Mucosa of descending colon (tissue), 3 donors: ENCODE results near the gene PRKCD. TPM values are rescaled to one million over a fixed set of nuclear protein-coding genes. Genes with fewer than 3 reads are reported as not detected.

Experiments
- ATAC-seq: fragments of 200-7000 bp; cut with Tn5 transposase; one replicate; pipeline ENCODE4 v1.9.1; 2020; ENCODE audit warnings: mild to moderate bottlenecking, moderate library complexity
- DNase-seq, 3 donors: peaks; one replicate each; pipeline ENCODE4 v3.0.0-alpha.2; 2020
- H3K36me3 ChIP-seq: fragments of 200-600 bp; one replicate; pipeline ENCODE4 v1.8.0; 2021; ENCODE audit warnings: low read depth, mild to moderate bottlenecking
- H3K4me1 ChIP-seq: fragments of 200-600 bp; one replicate; pipeline ENCODE4 v1.8.0; 2021; ENCODE audit warnings: low read depth, mild to moderate bottlenecking
- H3K4me3 ChIP-seq: fragments of 200-600 bp; one replicate; pipeline ENCODE4 v1.8.0; 2021; ENCODE audit warnings: mild to moderate bottlenecking
- H3K9me3 ChIP-seq: fragments of 200-600 bp; one replicate; pipeline ENCODE4 v1.8.0; 2021; ENCODE audit warnings: mild to moderate bottlenecking
- CTCF ChIP-seq: fragments of 200-600 bp; IDR thresholded peaks from one replicate; pipeline ENCODE4 v1.8.0; 2022; ENCODE audit warnings: antibody characterized with exemption, mild to moderate bottlenecking
- intact Hi-C, 2 donors: fragments of 100-400 bp; cut with DNase I in 1 of 2; cut with micrococcal nuclease in 1 of 2; formaldehyde crosslinking; loops; one replicate each; pipeline versions ENCODE4 v1.11.0 to v1.11.1; 2022; cut with DNase I, micrococcal nuclease
- total RNA-seq, 3 donors: library from RNA; stranded (reverse); fragmentation: NEBNext Ultra II Directional in 2 of 3; extraction: Animal tissue kit (Norgen Biotek cat#: 25700) in 2 of 3; gene quantifications; one replicate each; pipeline versions ENCODE4 v1.2.1 to v1.2.4, GENCODE V29; 2021 to 2023
- donor health status: DM: no; HTN: no; CAD: no; lungs with moderate emphysema.
- donor health status: DM: no; HTN: no; CAD: no.
- donor health status: DM: no; HTN: yes; CAD: no.

The PRKCD gene
- total RNA-seq, 3 donors from 2014 or later, result 46.8 to 87.9 (median 83.4) TPM

- DNase-seq (peak in 2 of 3 donors; percentile 57 to 70), ATAC-seq (peak; percentile 82)
- H3K9me3 ChIP-seq, result no peaks in the 10 kb centered on the region
- no peaks in the 10 kb centered on the region for H3K36me3 ChIP-seq
- peak; percentile 95 for TF ChIP-seq CTCF
- intact Hi-C loops, result loop anchor here (1.0 to 5.0 kb wide), 2 partner anchors 82 to 84 kb away; no protein-coding TSS in a partner anchor
- H3K4me1 ChIP-seq, result peaks cover 12% of the 10 kb centered on the region
- no peak overlapping the region for H3K4me3 ChIP-seq
Observed at GRCh38 chr3:53195602-53196574, 34.9 kb downstream of the PRKCD start.

- H3K4me1 ChIP-seq, result peaks cover 9% of the 10 kb centered on the region
- no peaks in the 10 kb centered on the region for H3K36me3 ChIP-seq
- TF ChIP-seq CTCF, result no peak
- no peak overlapping the region for H3K4me3 ChIP-seq
- intact Hi-C loops, result loop anchor here (1.0 to 5.0 kb wide), 2 partner anchors 82 to 84 kb away; no protein-coding TSS in a partner anchor
- no peaks in the 10 kb centered on the region for H3K9me3 ChIP-seq
- DNase-seq (peak in 1 of 3 donors; percentile 56), ATAC-seq (peak; percentile 18)
Observed at GRCh38 chr3:53196575-53197407, 35.8 kb downstream of the PRKCD start.

GRCh38 chr3:53198256-53198977 lies 37.4 kb downstream of the PRKCD start:
- no peak for ATAC-seq
- H3K36me3 ChIP-seq, result no peaks in the 10 kb centered on the region
- H3K4me1 ChIP-seq, result peaks cover 5% of the 10 kb centered on the region
- H3K4me3 ChIP-seq, result no peak overlapping the region
- intact Hi-C loops, result loop anchor here in 1 of 2 donors (5.0 kb wide), 1 partner anchor 86 kb away; no protein-coding TSS in a partner anchor
- no peak for TF ChIP-seq CTCF
- H3K9me3 ChIP-seq, result no peaks in the 10 kb centered on the region
- DNase-seq, result no peak

- DNase-seq (no peak), ATAC-seq (no peak)
- Histone ChIP-seq H3K36me3 (no peaks in the 10 kb centered on the region), H3K4me3 (no peak overlapping the region), H3K4me1 (peaks cover 5% of the 10 kb centered on the region), H3K9me3 (no peaks in the 10 kb centered on the region)
- no peak for TF ChIP-seq CTCF
- intact Hi-C loops, result loop anchor here in 1 of 2 donors (5.0 kb wide), 1 partner anchor 87 kb away; no protein-coding TSS in a partner anchor
Observed at GRCh38 chr3:53198996-53199395, 38.0 kb downstream of the PRKCD start.

- intact Hi-C loops, result loop anchor here in 1 of 2 donors (5.0 kb wide), 1 partner anchor 88 kb away; no protein-coding TSS in a partner anchor
- ATAC-seq, result no peak
Observed at GRCh38 chr3:53199834-53200233, 38.8 kb downstream of the PRKCD start.

More at GRCh38 chr3:53199834-53200233, 38.8 kb downstream of the PRKCD start:
- no peak for TF ChIP-seq CTCF
- H3K4me3 ChIP-seq, result no peak overlapping the region
- DNase-seq, result no peak
- H3K9me3 ChIP-seq, result no peaks in the 10 kb centered on the region
- no peaks in the 10 kb centered on the region for H3K36me3 ChIP-seq
- H3K4me1 ChIP-seq, result peaks cover 5% of the 10 kb centered on the region
